Stimulated activated CD4-positive, alpha-beta T cell treated with anti-CD3 and anti-CD28 coated beads, Interleukin-1b, Interleukin-23, amount 100 ng/mL, for 48 hours (primary cell): ENCODE measurements around the gene ERGIC2.
"Not testable (repeated sequence)": the region's sequence is repeated elsewhere in the genome, so short reads cannot be mapped to it uniquely, and the experiment has no call there.

Source experiments
- DNase-seq: peaks from one replicate; pipeline ENCODE4 v3.0.0-alpha.2; 2020

ERGIC2 gene

DNA sequence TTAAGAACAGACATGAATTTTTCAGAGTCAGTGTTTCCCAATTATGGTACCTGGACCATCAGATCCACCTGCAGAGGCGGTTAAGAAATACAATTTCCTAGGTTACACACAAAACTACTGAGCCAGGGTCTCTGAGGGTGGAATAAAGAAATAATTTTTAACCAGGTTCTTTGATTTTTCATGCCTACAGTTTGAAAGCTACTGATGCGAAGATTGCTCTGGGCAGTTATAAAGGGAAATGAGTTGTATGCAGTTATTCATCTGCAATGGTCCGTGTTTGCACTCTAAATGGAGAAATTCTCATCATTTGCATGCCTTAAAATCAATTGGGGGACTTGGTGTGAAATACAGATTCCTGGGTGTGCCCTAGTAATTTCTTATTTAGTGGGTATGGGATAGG lies 89.7 kb downstream of the ERGIC2 start:
- DNase-seq: no peak

DNA sequence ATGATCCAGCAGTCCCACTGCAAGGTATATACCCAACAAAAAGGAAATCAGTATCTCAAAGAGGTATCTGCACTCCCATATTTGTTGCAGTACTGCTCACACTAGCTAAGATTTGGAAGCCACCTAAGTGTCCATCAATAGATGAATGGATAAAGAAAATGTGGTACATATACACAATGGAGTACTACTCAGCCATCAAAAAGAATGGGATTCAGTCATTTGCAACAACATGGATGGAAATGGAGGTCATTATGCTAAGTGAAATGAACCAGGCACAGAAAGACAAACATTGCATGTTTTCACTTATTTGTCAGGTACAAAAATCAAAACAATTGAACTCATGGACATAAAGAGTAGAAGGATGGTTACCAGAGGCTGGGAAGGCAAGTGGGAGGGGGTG lies 90.5 kb downstream of the ERGIC2 start:
- not testable (repeated sequence) for DNase-seq

- DNase-seq: no peak
Measured at GRCh38 chr12:29288031-29288430, 92.9 kb downstream of the ERGIC2 start.

GRCh38 chr12:29287622-29288021 lies 93.3 kb downstream of the ERGIC2 start:
- no peak for DNase-seq
